Right lobe of liver (tissue), 4 donors: Measurements from ENCODE around the gene SP7.
"Not testable (repeated sequence)": the region's sequence is repeated elsewhere in the genome, so short reads cannot be mapped to it uniquely, and the experiment has no call there.

ENCODE experiments used
- CTCF ChIP-seq, 4 donors: fragments of 200-600 bp in 3 of 4; fragments of 450-650 bp in 1 of 4; IDR thresholded peaks; one replicate each; pipeline versions ENCODE4 v1.5.1 to v1.8.0; 2016 to 2022; ENCODE audit warnings: antibody characterized with exemption in 4 of 4, mild to moderate bottlenecking in 2 of 4
- POLR2A ChIP-seq: fragments of 450-650 bp; IDR thresholded peaks from one replicate; pipeline ENCODE4 v1.6.1; 2017; ENCODE audit warnings: antibody characterized with exemption, mild to moderate bottlenecking
- donor health status: DM: no; HTN: no; CAD: no.
- donor health status: DM: no; HTN: no; CAD: no.
- donor health status: DM: no; HTN: yes; CAD: no.

DNA sequence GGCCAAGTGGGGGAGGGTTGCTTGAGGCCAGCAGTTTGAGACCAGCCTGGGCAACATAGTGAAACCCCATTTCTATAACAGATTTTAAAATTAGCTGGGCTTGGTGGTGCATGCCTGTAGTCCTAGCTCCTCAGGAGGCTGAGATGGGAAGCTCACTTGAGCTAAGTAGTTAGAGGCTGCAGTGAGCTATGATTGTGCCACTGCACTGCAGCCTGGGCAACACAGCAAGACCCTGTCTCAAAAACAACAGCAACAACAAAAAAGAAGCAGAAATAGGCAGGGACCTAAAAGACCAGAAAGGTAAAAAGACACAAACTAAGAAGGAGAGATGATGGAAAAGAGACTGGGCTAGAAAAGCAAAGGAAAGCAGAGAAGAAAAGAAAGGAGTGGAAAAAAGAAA lies 3.8 kb downstream of the SP7 start:
- TF ChIP-seq POLR2A; CTCF (IDR thresholded peaks at IDR 0.05): not testable (repeated sequence)
